HEK293T (cell line): Measurements from ENCODE around the gene ANO10.

Source experiments
- ARNT ChIP-seq: fragments of 450-650 bp; IDR thresholded peaks from 2 replicates; pipeline ENCODE4 v1.6.1; 2017; ENCODE audit warnings: mild to moderate bottlenecking
- BHLHE40 ChIP-seq: fragments of 450-650 bp; IDR thresholded peaks from 2 replicates; pipeline ENCODE4 v1.6.1; 2016; ENCODE audit warnings: mild to moderate bottlenecking, moderate library complexity, borderline replicate concordance
- CTBP1 ChIP-seq: fragments of 450-650 bp; IDR thresholded peaks from 2 replicates; pipeline ENCODE4 v1.6.1; 2016; ENCODE audit warnings: borderline replicate concordance
- FOXA1 ChIP-seq: fragments of 450-650 bp; IDR thresholded peaks from 2 replicates; pipeline ENCODE4 v1.6.1; 2016; ENCODE audit warnings: mild to moderate bottlenecking
- FOXK2 ChIP-seq: fragments of 450-650 bp; IDR thresholded peaks from 2 replicates; pipeline ENCODE4 v1.6.1; 2016; ENCODE audit warnings: mild to moderate bottlenecking
- FOXM1 ChIP-seq: fragments of 450-650 bp; IDR thresholded peaks from 2 replicates; pipeline ENCODE4 v1.6.1; 2017; ENCODE audit warnings: mild to moderate bottlenecking, borderline replicate concordance
- L3MBTL2 ChIP-seq: fragments of 450-650 bp; conservative IDR thresholded peaks from 2 replicates; pipeline ENCODE4 v1.6.1; 2016; ENCODE audit warnings: mild to moderate bottlenecking
- NFRKB ChIP-seq: fragments of 450-650 bp; IDR thresholded peaks from 2 replicates; pipeline ENCODE4 v1.6.1; 2016; ENCODE audit warnings: mild to moderate bottlenecking, moderate library complexity
- PKNOX1 ChIP-seq: fragments of 450-650 bp; IDR thresholded peaks from 2 replicates; pipeline ENCODE4 v1.6.1; 2016
- SP1 ChIP-seq: fragments of 450-650 bp; IDR thresholded peaks from 2 replicates; pipeline ENCODE4 v1.6.1; 2017
- TARDBP ChIP-seq: fragments of 450-650 bp; IDR thresholded peaks from 2 replicates; pipeline ENCODE4 v1.6.1; 2016

- TF ChIP-seq BHLHE40 (no peak), PKNOX1 (no peak), FOXK2 (no peak), SP1 (no peak), NFRKB (no peak), L3MBTL2 (no peak), FOXM1 (no peak), ARNT (no peak), FOXA1 (no peak), CTBP1 (no peak), TARDBP (no peak)
These were observed 185.2 kb downstream of the ANO10 start for GRCh38 chr3:43436507-43437140.
